ENCODE results near the gene CD44.

CD44 gene

DNA sequence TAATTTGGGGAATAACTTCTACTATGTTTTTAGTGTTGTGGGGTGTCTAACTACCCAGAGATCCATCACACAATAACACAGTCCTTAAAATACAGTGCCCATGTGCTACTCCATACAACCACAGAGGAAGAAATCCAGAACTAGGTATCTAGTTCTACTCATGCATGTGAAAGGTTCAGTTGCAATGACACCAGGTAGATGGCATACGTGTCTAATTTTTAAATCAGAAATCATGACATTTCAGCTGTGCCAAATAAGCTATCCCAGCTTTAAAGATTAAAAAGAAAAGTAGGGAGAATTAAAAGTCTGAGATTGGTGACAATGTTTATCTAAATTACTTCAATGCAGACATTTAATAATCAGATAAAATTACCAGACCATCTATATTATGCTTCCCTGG is 122.2 kb downstream of the CD44 start:
- Histone ChIP-seq H3K9me3 (replicated peaks; ENCODE audit: low read length) (no peaks in the 10 kb centered on the region), H3K9ac (ENCODE audit: low read depth, low read length) (peak overlapping the region; percentile 24), H3K4me2 (ENCODE audit: low read length) (peak overlapping the region; percentile 22), H3K27me3 (ENCODE audit: control insufficient read depth, insufficient read depth, low read length) (no peaks in the 10 kb centered on the region), H3K4me1 (ENCODE audit: control insufficient read depth, insufficient read depth, low read length) (peaks cover 12% of the 10 kb centered on the region), H3K4me3 (ENCODE audit: low read length) (no peak overlapping the region), H3K36me3 (ENCODE audit: insufficient read depth, low read length) (no peaks in the 10 kb centered on the region)

DNA sequence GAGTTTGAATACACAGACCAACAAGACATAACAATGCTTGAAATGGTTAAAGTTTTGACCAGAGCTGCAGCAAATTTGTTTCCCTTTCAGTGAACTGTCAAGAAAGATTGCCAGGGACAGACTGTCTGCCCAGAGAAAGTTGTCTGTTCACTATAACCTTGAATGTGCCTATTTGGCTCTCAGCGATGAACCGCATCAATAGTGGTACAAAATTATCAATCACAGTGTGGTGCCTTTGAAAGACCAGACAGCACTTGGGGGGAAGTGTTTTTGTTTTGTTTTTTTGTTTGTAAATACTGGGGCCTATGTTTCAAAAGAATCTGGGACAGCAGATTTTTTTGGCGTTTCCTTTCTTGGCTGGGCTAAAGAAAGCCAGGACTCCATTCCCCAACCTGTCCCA is 123.1 kb downstream of the CD44 start:
- Histone ChIP-seq H3K4me2 (ENCODE audit: low read length) (no peak overlapping the region), H3K9me3 (replicated peaks; ENCODE audit: low read length) (no peaks in the 10 kb centered on the region), H3K4me3 (ENCODE audit: low read length) (no peak overlapping the region), H3K4me1 (ENCODE audit: control insufficient read depth, insufficient read depth, low read length) (peaks cover 12% of the 10 kb centered on the region), H3K9ac (ENCODE audit: low read depth, low read length) (no peak overlapping the region), H3K27me3 (ENCODE audit: control insufficient read depth, insufficient read depth, low read length) (no peaks in the 10 kb centered on the region), H3K36me3 (ENCODE audit: insufficient read depth, low read length) (no peaks in the 10 kb centered on the region)

DNA sequence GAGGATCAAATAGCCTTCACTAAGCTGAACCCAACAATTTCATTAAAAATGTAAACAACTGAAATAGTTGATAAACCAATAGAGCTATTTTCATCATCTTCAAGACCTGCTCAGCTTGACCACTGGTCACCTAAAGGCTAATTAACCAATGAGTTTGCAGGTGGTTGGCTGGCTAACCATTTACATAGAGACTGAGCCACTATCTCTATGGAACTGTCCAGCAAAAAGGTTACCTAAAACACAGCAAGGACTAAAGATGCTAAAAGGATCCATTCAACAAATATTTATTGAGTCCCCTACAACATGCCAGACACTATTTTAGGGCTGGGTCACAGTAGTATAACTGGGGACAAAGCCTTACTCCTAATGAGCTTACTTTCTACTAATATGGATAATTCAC is 123.8 kb downstream of the CD44 start:
- no peak overlapping the region for H3K4me2 ChIP-seq (ENCODE audit: low read length)
- no peaks in the 10 kb centered on the region for H3K36me3 ChIP-seq (ENCODE audit: insufficient read depth, low read length)
- no peak overlapping the region for H3K9ac ChIP-seq (ENCODE audit: low read depth, low read length)
- H3K4me3 ChIP-seq (ENCODE audit: low read length) = no peak overlapping the region
- no peaks in the 10 kb centered on the region for H3K9me3 ChIP-seq (replicated peaks; ENCODE audit: low read length)
- no peaks in the 10 kb centered on the region for H3K27me3 ChIP-seq (ENCODE audit: control insufficient read depth, insufficient read depth, low read length)
- peaks cover 14% of the 10 kb centered on the region for H3K4me1 ChIP-seq (ENCODE audit: control insufficient read depth, insufficient read depth, low read length)

- Histone ChIP-seq H3K4me3 (ENCODE audit: low read length) (no peak overlapping the region), H3K4me2 (ENCODE audit: low read length) (no peak overlapping the region), H3K36me3 (ENCODE audit: insufficient read depth, low read length) (no peaks in the 10 kb centered on the region), H3K9me3 (replicated peaks; ENCODE audit: low read length) (no peaks in the 10 kb centered on the region), H3K9ac (ENCODE audit: low read depth, low read length) (no peak overlapping the region), H3K27me3 (ENCODE audit: control insufficient read depth, insufficient read depth, low read length) (no peaks in the 10 kb centered on the region), H3K4me1 (ENCODE audit: control insufficient read depth, insufficient read depth, low read length) (peaks cover 7% of the 10 kb centered on the region)
Observed at GRCh38 chr11:35265755-35266454, 126.9 kb downstream of the CD44 start.

- Histone ChIP-seq H3K4me1 (ENCODE audit: control insufficient read depth, insufficient read depth, low read length) (peaks cover 3% of the 10 kb centered on the region), H3K4me3 (ENCODE audit: low read length) (no peak overlapping the region), H3K27me3 (ENCODE audit: control insufficient read depth, insufficient read depth, low read length) (no peaks in the 10 kb centered on the region), H3K4me2 (ENCODE audit: low read length) (no peak overlapping the region), H3K36me3 (ENCODE audit: insufficient read depth, low read length) (no peaks in the 10 kb centered on the region), H3K9ac (ENCODE audit: low read depth, low read length) (no peak overlapping the region), H3K9me3 (replicated peaks; ENCODE audit: low read length) (no peaks in the 10 kb centered on the region)
Observed at GRCh38 chr11:35267504-35267903, 128.5 kb downstream of the CD44 start.

DNA sequence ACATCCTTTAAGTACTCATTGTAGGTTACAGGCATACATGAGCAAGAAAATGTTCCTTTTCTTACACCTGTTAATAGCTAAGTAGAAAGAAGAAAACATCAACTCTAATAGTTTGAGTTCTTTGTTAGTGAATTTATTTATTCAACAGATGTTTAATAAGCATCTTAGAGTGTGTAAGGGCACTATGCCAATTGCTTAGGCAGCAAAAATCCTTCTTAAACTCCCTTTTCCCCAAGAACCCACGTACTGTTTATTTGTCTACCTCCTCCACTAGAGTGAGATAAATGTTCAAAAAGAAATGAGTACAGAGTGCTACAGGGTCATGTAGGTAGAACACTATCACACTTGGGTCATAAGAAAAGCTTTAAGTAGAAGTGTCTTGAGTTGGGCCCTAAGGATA is 131.4 kb downstream of the CD44 start:
- Histone ChIP-seq H3K9ac (ENCODE audit: low read depth, low read length) (no peak overlapping the region), H3K4me1 (ENCODE audit: control insufficient read depth, insufficient read depth, low read length) (peaks cover 6% of the 10 kb centered on the region), H3K9me3 (replicated peaks; ENCODE audit: low read length) (no peaks in the 10 kb centered on the region), H3K4me3 (ENCODE audit: low read length) (no peak overlapping the region), H3K36me3 (ENCODE audit: insufficient read depth, low read length) (no peaks in the 10 kb centered on the region), H3K4me2 (ENCODE audit: low read length) (no peak overlapping the region), H3K27me3 (ENCODE audit: control insufficient read depth, insufficient read depth, low read length) (peaks cover 5% of the 10 kb centered on the region)

- Histone ChIP-seq H3K9me3 (replicated peaks; ENCODE audit: low read length) (no peaks in the 10 kb centered on the region), H3K36me3 (ENCODE audit: insufficient read depth, low read length) (no peaks in the 10 kb centered on the region), H3K4me3 (ENCODE audit: low read length) (no peak overlapping the region), H3K4me2 (ENCODE audit: low read length) (no peak overlapping the region), H3K9ac (ENCODE audit: low read depth, low read length) (no peak overlapping the region), H3K27me3 (ENCODE audit: control insufficient read depth, insufficient read depth, low read length) (peaks cover 5% of the 10 kb centered on the region), H3K4me1 (ENCODE audit: control insufficient read depth, insufficient read depth, low read length) (peaks cover 13% of the 10 kb centered on the region)
Observed at GRCh38 chr11:35271031-35271430, 132.1 kb downstream of the CD44 start.

DNA sequence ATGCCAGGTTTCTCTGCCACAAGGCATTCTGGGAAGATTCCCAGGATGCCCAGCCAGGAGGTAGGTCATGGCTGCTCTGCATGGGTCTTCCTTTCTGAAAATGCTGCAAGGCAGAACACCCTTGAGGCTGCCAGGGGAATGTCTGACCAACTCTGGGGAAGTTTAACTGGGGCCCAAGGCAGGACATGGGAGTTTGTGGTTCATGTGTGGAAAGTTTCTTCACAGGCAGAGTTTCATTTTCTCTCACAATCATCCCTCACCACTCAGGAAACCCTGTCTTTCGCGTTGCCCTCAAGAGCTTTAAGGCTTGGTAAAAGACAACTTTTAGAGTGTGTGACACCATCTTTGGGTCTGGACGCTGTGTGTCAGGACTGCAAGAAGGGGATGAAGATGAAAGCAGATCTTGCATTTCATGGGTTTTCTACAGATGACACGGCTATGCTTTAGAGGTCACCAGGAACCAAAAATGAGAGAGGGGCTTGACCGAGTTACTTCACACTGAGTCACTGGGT is 133.5 kb downstream of the CD44 start:
- Histone ChIP-seq H3K36me3 (ENCODE audit: insufficient read depth, low read length) (no peaks in the 10 kb centered on the region), H3K4me2 (ENCODE audit: low read length) (no peak overlapping the region), H3K27me3 (ENCODE audit: control insufficient read depth, insufficient read depth, low read length) (peaks cover 5% of the 10 kb centered on the region), H3K4me3 (ENCODE audit: low read length) (no peak overlapping the region), H3K4me1 (ENCODE audit: control insufficient read depth, insufficient read depth, low read length) (peaks cover 14% of the 10 kb centered on the region), H3K9ac (ENCODE audit: low read depth, low read length) (no peak overlapping the region), H3K9me3 (replicated peaks; ENCODE audit: low read length) (no peaks in the 10 kb centered on the region)

DNA sequence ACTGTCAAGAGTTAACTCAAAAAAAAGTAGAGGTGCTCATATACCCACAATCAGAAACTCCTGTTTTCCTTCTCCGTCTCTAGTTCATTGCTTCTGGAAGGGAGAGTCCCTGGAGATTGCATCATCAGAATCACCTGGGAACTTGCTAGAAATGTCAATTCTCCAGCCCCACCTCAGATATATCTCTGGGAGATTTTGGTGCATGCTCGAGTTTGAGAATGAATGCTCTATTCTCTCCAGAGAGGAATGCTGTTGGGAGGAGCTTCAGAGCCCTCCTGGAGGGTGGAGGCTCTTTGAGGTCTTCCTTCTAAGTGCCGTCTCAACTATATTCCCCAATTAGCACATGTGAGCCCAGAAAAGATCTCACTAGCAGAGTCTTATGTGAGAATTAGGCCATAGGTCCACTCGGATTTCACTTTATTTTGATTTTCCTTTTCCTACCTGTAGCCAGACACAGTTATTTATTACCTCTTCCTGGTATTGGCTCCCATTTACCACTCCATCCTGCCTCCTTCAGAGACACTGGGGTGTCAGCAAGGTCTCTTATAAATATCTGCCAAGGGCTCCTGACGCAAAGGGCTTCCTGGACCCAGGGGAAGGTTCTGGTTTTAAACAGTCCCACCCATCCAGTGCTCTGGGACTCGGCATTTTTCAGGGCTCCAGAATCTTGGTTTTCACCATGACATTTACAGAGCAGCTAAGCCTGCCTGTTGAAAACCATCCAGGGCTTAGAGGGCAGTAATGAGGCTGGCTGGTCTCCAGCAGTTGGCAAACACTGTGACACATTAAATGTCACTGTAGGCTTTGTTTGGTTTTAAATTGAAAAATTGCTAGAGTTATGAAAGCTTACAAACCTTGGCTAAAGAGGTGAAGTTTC is 136.2 kb downstream of the CD44 start:
- Histone ChIP-seq H3K4me1 (ENCODE audit: control insufficient read depth, insufficient read depth, low read length) (peaks cover 11% of the 10 kb centered on the region), H3K4me3 (ENCODE audit: low read length) (no peak overlapping the region), H3K27me3 (ENCODE audit: control insufficient read depth, insufficient read depth, low read length) (peaks cover 5% of the 10 kb centered on the region), H3K4me2 (ENCODE audit: low read length) (no peak overlapping the region), H3K36me3 (ENCODE audit: insufficient read depth, low read length) (no peaks in the 10 kb centered on the region), H3K9ac (ENCODE audit: low read depth, low read length) (no peak overlapping the region), H3K9me3 (replicated peaks; ENCODE audit: low read length) (no peaks in the 10 kb centered on the region)

- Histone ChIP-seq H3K9me3 (replicated peaks; ENCODE audit: low read length) (no peaks in the 10 kb centered on the region), H3K36me3 (ENCODE audit: insufficient read depth, low read length) (no peaks in the 10 kb centered on the region), H3K4me1 (ENCODE audit: control insufficient read depth, insufficient read depth, low read length) (peaks cover 11% of the 10 kb centered on the region), H3K27me3 (ENCODE audit: control insufficient read depth, insufficient read depth, low read length) (peaks cover 5% of the 10 kb centered on the region), H3K9ac (ENCODE audit: low read depth, low read length) (no peak overlapping the region), H3K4me2 (ENCODE audit: low read length) (no peak overlapping the region), H3K4me3 (ENCODE audit: low read length) (no peak overlapping the region)
Observed at GRCh38 chr11:35275786-35276170, 136.8 kb downstream of the CD44 start.

DNA sequence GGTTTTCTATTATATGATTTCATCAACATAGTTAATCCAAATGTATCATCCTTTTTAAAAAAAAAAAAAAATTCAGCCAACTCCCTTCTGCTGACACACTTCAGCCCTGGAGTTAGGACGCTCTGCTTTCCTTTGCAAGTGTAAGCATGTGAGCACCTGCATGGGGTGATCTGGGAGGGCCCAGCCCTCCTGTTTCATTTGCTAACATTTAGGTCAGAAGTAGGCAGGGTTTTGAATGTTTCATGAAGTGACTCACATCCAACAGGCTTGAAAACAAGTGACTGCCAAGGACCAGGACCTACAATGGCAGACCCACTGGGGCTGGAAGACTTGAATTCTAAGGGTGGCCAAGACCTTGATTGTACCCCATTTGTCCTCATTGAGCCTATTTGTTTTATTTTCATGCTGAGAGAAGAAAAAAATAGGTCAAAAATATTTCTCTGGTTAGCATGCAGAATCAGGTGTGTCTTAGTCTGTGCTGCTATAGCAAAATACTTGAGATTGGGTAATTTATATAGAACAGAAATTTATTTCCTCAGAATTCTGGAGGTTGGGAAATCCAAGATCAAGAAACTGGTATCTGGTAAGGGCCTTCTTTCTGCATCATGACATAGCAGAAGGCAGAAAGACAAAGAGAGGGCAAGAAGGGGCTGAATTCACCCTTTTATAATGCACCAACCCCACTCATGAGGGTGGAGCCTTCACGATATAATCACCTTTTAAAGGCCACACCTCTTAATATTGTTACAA is 137.6 kb downstream of the CD44 start:
- H3K27me3 ChIP-seq (ENCODE audit: control insufficient read depth, insufficient read depth, low read length) = peaks cover 5% of the 10 kb centered on the region
- H3K4me3 ChIP-seq (ENCODE audit: low read length) = no peak overlapping the region
- no peaks in the 10 kb centered on the region for H3K9me3 ChIP-seq (replicated peaks; ENCODE audit: low read length)
- no peaks in the 10 kb centered on the region for H3K36me3 ChIP-seq (ENCODE audit: insufficient read depth, low read length)
- H3K4me1 ChIP-seq (ENCODE audit: control insufficient read depth, insufficient read depth, low read length) = peaks cover 15% of the 10 kb centered on the region
- no peak overlapping the region for H3K4me2 ChIP-seq (ENCODE audit: low read length)
- H3K9ac ChIP-seq (ENCODE audit: low read depth, low read length) = no peak overlapping the region

All from skeletal muscle satellite cell (primary cell).